Skeletal muscle tissue (tissue), 4 donors: Measurements from ENCODE around the gene CDK10. TPM values are rescaled to one million over a fixed set of nuclear protein-coding genes. Genes with fewer than 3 reads are reported as not detected.

Source experiments
- H3K27ac ChIP-seq: one replicate; pipeline ENCODE4 v1.7.0; 2013; ENCODE audit warnings: mild to moderate bottlenecking, low read depth, low read length, inconsistent platforms
- H3K27me3 ChIP-seq, 3 donors: one replicate each; pipeline ENCODE4 v1.7.0; 2013; ENCODE audit warnings: low read length in 3 of 3; ENCODE audit not compliant: control insufficient read depth in 3 of 3, insufficient read depth in 3 of 3
- H3K36me3 ChIP-seq, 3 donors: one replicate each; pipeline ENCODE4 v1.7.0; 2013; ENCODE audit warnings: low read length in 3 of 3; ENCODE audit not compliant: control insufficient read depth in 3 of 3, insufficient read depth in 3 of 3
- H3K4me1 ChIP-seq, 3 donors: one replicate each; pipeline ENCODE4 v1.7.0; 2013; ENCODE audit warnings: low read length in 3 of 3, mild to moderate bottlenecking in 3 of 3; ENCODE audit not compliant: control insufficient read depth in 3 of 3, insufficient read depth in 3 of 3
- H3K4me3 ChIP-seq, 3 donors: one replicate each; pipeline ENCODE4 v1.7.0; 2013; ENCODE audit warnings: low read length in 3 of 3
- H3K9ac ChIP-seq, 3 donors: one replicate each; pipeline ENCODE4 v1.7.0; 2013; ENCODE audit warnings: low read length in 3 of 3, mild to moderate bottlenecking in 3 of 3, moderate library complexity in 2 of 3, low read depth in 1 of 3
- H3K9me3 ChIP-seq, 3 donors: one replicate each; pipeline ENCODE4 v1.7.0; 2013; ENCODE audit warnings: low read length in 3 of 3; ENCODE audit not compliant: control insufficient read depth in 3 of 3
- total RNA-seq: library from RNA; depleted of rRNA; stranded (reverse); fragments of >200 nt; gene quantifications from one replicate; pipeline ENCODE4 v1.2.3, GENCODE V29; 2014
- donor health status: Osteomylitis.

The CDK10 gene
- total RNA-seq, 1 donor from 2014 or later = 17.7 TPM

- H3K36me3 ChIP-seq = peaks cover 20 to 27% (median 21%) of the 10 kb centered on the region in 3 donors
- peaks cover 30 to 38% (median 30%) of the 10 kb centered on the region in 3 donors for H3K4me1 ChIP-seq
- no peaks in the 10 kb centered on the region for H3K9me3 ChIP-seq
- H3K9ac ChIP-seq = peak within 1 kb of the TSS; percentile 74 to 91 (median 85)
- peak within 1 kb of the TSS; percentile 88 for H3K27ac ChIP-seq
- H3K4me3 ChIP-seq = peak within 1 kb of the TSS; percentile 83 to 88 (median 86)
- H3K27me3 ChIP-seq = no peaks in the 10 kb centered on the region
These were observed 34.5 kb downstream of the CDK10 start, which contains the start of the genes VPS9D1 and ZNF276 for GRCh38 chr16:89720813-89721545. Gene VPS9D1, minus strand, starts transcription at chr16:89720898. Its CDS starts 37 bp downstream, at chr16:89720861. Gene ZNF276, plus strand, starts transcription at chr16:89721537. Its CDS starts 104 bp downstream, at chr16:89721641.

- Histone ChIP-seq H3K27me3 (no peaks in the 10 kb centered on the region), H3K36me3 (peaks cover 22 to 27% (median 22%) of the 10 kb centered on the region in 3 donors), H3K9me3 (no peaks in the 10 kb centered on the region), H3K4me3 (peak overlapping the region; percentile 69 to 88 (median 83)), H3K4me1 (peaks cover 30 to 38% (median 30%) of the 10 kb centered on the region in 3 donors), H3K9ac (peak overlapping the region; percentile 61 to 91 (median 73)), H3K27ac (peak overlapping the region; percentile 88)
These were observed 35.3 kb downstream of the CDK10 start for GRCh38 chr16:89721546-89722391.

DNA sequence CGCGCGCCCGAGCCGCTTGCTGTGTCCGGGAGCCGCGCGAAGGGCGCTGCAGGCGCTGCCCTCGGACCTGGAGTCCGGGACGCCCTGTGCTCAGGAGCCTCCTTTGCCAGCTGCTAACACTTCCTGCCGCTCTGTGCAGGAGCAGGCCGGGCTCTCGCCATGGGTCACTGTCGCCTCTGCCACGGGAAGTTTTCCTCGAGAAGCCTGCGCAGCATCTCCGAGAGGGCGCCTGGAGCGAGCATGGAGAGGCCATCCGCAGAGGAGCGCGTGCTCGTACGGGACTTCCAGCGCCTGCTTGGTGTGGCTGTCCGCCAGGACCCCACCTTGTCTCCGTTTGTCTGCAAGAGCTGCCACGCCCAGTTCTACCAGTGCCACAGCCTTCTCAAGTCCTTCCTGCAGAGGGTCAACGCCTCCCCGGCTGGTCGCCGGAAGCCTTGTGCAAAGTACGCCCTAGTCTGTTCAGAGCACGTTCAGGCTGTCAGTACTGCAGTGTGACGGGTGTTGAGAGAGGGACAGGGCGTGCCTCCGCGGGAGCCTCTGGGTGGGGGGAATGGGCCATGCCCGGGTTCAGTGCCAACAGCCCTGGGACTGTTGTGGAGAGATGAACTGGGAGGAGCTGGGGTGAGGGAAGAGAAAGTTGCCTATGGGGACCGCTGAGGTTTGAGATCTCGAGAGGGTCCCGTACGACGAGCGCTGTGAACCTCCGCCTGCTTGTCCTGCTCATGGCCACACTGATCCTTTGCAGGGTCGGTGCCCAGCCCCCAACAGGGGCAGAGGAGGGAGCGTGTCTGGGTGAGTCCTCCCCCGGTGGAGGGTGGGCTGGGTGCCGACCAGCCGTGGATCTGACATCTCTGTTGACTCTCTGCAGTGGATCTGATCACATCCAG is 36.1 kb downstream of the CDK10 start:
- peak overlapping the region; percentile 43 to 91 (median 73) for H3K9ac ChIP-seq
- no peaks in the 10 kb centered on the region for H3K27me3 ChIP-seq
- peaks cover 30 to 38% (median 30%) of the 10 kb centered on the region in 3 donors for H3K4me1 ChIP-seq
- H3K27ac ChIP-seq = peak overlapping the region; percentile 88
- peaks cover 27 to 34% (median 30%) of the 10 kb centered on the region in 3 donors for H3K36me3 ChIP-seq
- H3K9me3 ChIP-seq = no peaks in the 10 kb centered on the region
- peak overlapping the region; percentile 69 to 88 (median 83) for H3K4me3 ChIP-seq

DNA sequence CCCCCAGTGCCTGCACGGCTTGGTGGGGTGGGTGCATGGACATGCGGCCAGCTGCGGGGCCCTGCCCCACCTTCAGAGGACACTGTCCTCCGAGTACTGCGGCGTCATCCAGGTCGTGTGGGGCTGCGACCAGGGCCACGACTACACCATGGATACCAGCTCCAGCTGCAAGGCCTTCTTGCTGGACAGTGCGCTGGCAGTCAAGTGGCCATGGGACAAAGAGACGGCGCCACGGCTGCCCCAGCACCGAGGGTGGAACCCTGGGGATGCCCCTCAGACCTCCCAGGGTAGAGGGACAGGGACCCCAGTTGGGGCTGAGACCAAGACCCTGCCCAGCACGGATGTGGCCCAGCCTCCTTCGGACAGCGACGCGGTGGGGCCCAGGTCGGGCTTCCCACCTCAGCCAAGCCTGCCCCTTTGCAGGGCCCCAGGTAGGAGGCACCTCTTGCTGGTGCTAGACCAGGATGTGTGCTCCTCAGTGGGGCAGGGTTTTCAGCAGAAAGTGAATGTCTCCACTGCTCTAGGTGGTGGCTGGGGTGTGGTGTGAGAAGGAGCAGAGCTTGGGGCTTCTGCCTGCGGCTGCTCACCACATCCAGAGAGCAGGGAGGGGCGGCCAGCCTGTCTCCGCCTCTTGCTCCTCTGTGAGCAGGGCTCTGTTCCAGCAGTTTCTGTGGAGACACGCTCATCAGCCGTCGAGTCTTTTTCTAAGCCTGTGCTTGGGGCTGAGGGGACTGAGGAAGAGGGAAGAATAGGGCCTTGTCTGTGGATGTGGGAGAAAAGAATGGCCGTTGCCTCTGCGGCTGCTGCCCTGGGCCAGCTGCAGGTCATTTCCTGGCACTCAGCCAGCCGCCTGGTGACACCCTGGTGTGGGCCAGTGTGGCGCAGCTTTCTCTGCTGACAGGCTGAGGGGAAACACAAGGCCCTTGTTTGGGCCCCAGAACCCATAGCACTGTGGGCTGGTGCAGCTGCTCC is 37.1 kb downstream of the CDK10 start:
- Histone ChIP-seq H3K27ac (no peak overlapping the region), H3K4me3 (peak overlapping the region; percentile 13 to 88 (median 69)), H3K9ac (peak overlapping the region; percentile 12 to 91 (median 29)), H3K4me1 (peaks cover 30 to 38% (median 30%) of the 10 kb centered on the region in 3 donors), H3K36me3 (peaks cover 30 to 38% (median 36%) of the 10 kb centered on the region in 3 donors), H3K27me3 (no peaks in the 10 kb centered on the region), H3K9me3 (no peaks in the 10 kb centered on the region)

- Histone ChIP-seq H3K27me3 (no peaks in the 10 kb centered on the region), H3K27ac (no peak overlapping the region), H3K4me3 (no peak overlapping the region), H3K9ac (no peak overlapping the region), H3K9me3 (no peaks in the 10 kb centered on the region), H3K36me3 (peaks cover 63 to 75% (median 67%) of the 10 kb centered on the region in 3 donors), H3K4me1 (peaks cover 16 to 21% (median 17%) of the 10 kb centered on the region in 3 donors)
These were observed 41.1 kb downstream of the CDK10 start for GRCh38 chr16:89727406-89728120.

GRCh38 chr16:89729293-89729692 is 42.8 kb downstream of the CDK10 start:
- Histone ChIP-seq H3K9ac (no peak overlapping the region), H3K4me1 (peaks cover 0 to 4% (median under 1%) of the 10 kb centered on the region in 3 donors), H3K27me3 (no peaks in the 10 kb centered on the region), H3K27ac (no peak overlapping the region), H3K4me3 (no peak overlapping the region), H3K9me3 (no peaks in the 10 kb centered on the region), H3K36me3 (peaks cover 59 to 73% (median 66%) of the 10 kb centered on the region in 3 donors)

DNA sequence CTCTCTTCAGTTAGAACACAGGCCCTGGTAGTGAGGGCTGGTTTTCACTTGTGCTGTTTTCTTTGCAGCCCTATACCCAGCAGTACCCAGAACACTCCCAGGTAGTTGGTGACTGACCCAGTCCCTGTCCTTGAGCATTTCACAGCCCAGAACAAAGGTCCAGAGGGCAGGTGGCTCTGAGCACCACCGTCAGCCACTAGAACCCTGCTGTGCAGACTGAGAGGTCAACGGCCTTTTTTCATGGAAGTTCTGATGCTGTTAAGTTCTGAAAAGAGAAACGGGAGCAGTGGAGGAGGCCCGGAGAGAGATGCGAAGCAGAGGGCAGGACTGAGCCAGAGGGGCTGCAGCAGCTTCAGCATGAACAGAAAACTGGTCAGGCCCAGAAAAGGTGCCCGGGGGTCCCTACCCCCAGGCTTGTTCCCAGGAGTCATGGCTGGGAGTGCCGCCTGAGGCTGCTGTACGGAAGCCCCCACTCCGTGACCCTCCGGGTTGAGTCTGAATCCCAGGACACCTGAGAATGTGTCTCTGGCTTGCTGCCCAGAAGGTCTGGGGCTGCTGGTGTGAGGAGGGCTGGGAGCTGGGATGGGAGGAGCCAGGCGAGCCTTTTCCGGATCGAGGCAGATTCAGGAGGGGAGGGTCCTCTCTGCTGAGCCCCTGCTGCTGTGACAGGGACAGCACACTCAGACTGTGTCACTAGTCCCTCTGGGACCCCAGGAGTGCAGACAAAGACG is 43.5 kb downstream of the CDK10 start:
- Histone ChIP-seq H3K4me1 (no peaks in the 10 kb centered on the region), H3K4me3 (no peak overlapping the region), H3K27me3 (no peaks in the 10 kb centered on the region), H3K9me3 (no peaks in the 10 kb centered on the region), H3K9ac (no peak overlapping the region), H3K27ac (no peak overlapping the region), H3K36me3 (peaks cover 67 to 76% (median 68%) of the 10 kb centered on the region in 3 donors)
